HUDEP-2 (cell line): ENCODE measurements around the gene MEIS2.

Experiments
- DNase-seq, 76 experiments: peaks; one replicate each; lab custom pipeline; 2025; ENCODE audit not compliant: unreplicated experiment in 76 of 76; lab: John Stamatoyannopoulos, UW

The MEIS2 gene

GRCh38 chr15:36970522-36970921 is 129.8 kb downstream of the MEIS2 start:
- DNase-seq, result no peak

- no peak for DNase-seq
Observed at GRCh38 chr15:36967929-36968328, 132.4 kb downstream of the MEIS2 start.

- DNase-seq, result no peak
Observed at GRCh38 chr15:36966708-36967107, 133.6 kb downstream of the MEIS2 start.

GRCh38 chr15:36965570-36966342 is 134.6 kb downstream of the MEIS2 start:
- no peak for DNase-seq

- DNase-seq, result no peak
Observed at GRCh38 chr15:36964626-36965025, 135.7 kb downstream of the MEIS2 start.

GRCh38 chr15:36961956-36962355 is 138.4 kb downstream of the MEIS2 start:
- DNase-seq, result no peak

- DNase-seq, result peak in 3 of 76 experiments; percentile 1 to 19 (median 8)
Observed at GRCh38 chr15:36960947-36961227, 139.5 kb downstream of the MEIS2 start.

GRCh38 chr15:36960179-36960946 is 140.0 kb downstream of the MEIS2 start:
- DNase-seq, result peak in 5 of 76 experiments; percentile 1 to 32 (median 9)

- DNase-seq, result no peak
Observed at GRCh38 chr15:36959746-36960145, 140.6 kb downstream of the MEIS2 start.

- no peak for DNase-seq
Observed at GRCh38 chr15:36958606-36959005, 141.7 kb downstream of the MEIS2 start.

- no peak for DNase-seq
Observed at GRCh38 chr15:36954486-36954885, 145.9 kb downstream of the MEIS2 start.

GRCh38 chr15:36953346-36953745 is 147.0 kb downstream of the MEIS2 start:
- no peak for DNase-seq

GRCh38 chr15:36951731-36952247 is 148.6 kb downstream of the MEIS2 start:
- DNase-seq, result no peak

GRCh38 chr15:36950371-36950770 is 150.0 kb downstream of the MEIS2 start:
- no peak for DNase-seq

GRCh38 chr15:36948982-36949381 is 151.4 kb downstream of the MEIS2 start:
- DNase-seq, result no peak

- no peak for DNase-seq
Observed at GRCh38 chr15:36947035-36947719, 153.2 kb downstream of the MEIS2 start.

- DNase-seq, result no peak
Observed at GRCh38 chr15:36944442-36944841, 155.9 kb downstream of the MEIS2 start.

- no peak for DNase-seq
Observed at GRCh38 chr15:36943508-36944361, 156.6 kb downstream of the MEIS2 start.

- no peak for DNase-seq
Observed at GRCh38 chr15:36942248-36942827, 158.0 kb downstream of the MEIS2 start.

- DNase-seq, result no peak
Observed at GRCh38 chr15:36941798-36942197, 158.6 kb downstream of the MEIS2 start.
